IMR-90 (cell line): Measurements from ENCODE around the gene TNFRSF13B. TPM values are rescaled to one million over a fixed set of nuclear protein-coding genes. Genes with fewer than 3 reads are reported as not detected.

Experiments
- ATAC-seq: fragments of 200-7000 bp; cut with Tn5 transposase; 2 replicates; pipeline ENCODE4 v1.9.1; 2020; ENCODE audit warnings: low read depth, mild to moderate bottlenecking, moderate library complexity
- BruUV-seq: library from RNA; stranded (reverse); fragments of 400-500 nt; replicated peaks from 2 replicates; lab custom pipeline; 2021; lab: Mats Ljungman, UMichigan
- CTCF ChIA-PET: fragments of 300-600 bp; formaldehyde crosslinking; extraction: SDS; loops from one replicate; lab custom pipeline; 2021; ENCODE audit warnings: antibody characterized with exemption; lab: Yijun Ruan, JAX
- POLR2A ChIA-PET: fragments of 300-600 bp; sonication (Branson Sonifier 250); formaldehyde crosslinking; loops from one replicate; lab custom pipeline; 2022; ENCODE audit warnings: antibody characterized with exemption; ENCODE audit not compliant: unreplicated experiment; lab: Charles Lee
- DNase-seq: peaks from one replicate; pipeline ENCODE4 v3.0.0; 2013
- H2AFZ ChIP-seq: replicated peaks from 2 replicates; pipeline ENCODE3; 2013; ENCODE audit warnings: low read length, mild to moderate bottlenecking; ENCODE audit not compliant: poor library complexity
- H2AK5ac ChIP-seq: 2 replicates; pipeline ENCODE4 v1.6.1; 2013; ENCODE audit warnings: low read depth, low read length, inconsistent platforms
- H2AK9ac ChIP-seq: replicated peaks from 2 replicates; pipeline ENCODE3; 2013; ENCODE audit warnings: mild to moderate bottlenecking, low read depth, low read length, moderate library complexity; ENCODE audit not compliant: poor library complexity
- H2BK120ac ChIP-seq: 2 replicates; pipeline ENCODE4 v1.6.1; 2013; ENCODE audit warnings: low read depth, low read length, inconsistent platforms
- H2BK15ac ChIP-seq: 3 replicates; pipeline ENCODE4 v1.6.1; 2013; ENCODE audit warnings: low read depth, low read length, inconsistent platforms
- H2BK20ac ChIP-seq: 2 replicates; pipeline ENCODE4 v1.6.1; 2013; ENCODE audit warnings: low read depth, mild to moderate bottlenecking, inconsistent platforms, low read length, moderate library complexity
- H2BK5ac ChIP-seq: 2 replicates; pipeline ENCODE4 v1.6.1; 2013; ENCODE audit warnings: mild to moderate bottlenecking, low read depth, low read length, inconsistent platforms; ENCODE audit not compliant: poor library complexity, severe bottlenecking
- H3K14ac ChIP-seq: replicated peaks from 2 replicates; pipeline ENCODE4 v1.6.1; 2013; ENCODE audit warnings: low read depth, low read length, inconsistent platforms
- H3K18ac ChIP-seq: 2 replicates; pipeline ENCODE4 v1.6.1; 2013; ENCODE audit warnings: low read depth, low read length, control low read depth
- H3K23ac ChIP-seq: 2 replicates; pipeline ENCODE4 v1.6.1; 2013; ENCODE audit warnings: low read depth, low read length, inconsistent platforms
- H3K27ac ChIP-seq: 2 replicates; pipeline ENCODE4 v1.5.1; 2013; ENCODE audit warnings: mild to moderate bottlenecking, control low read depth, low read length; ENCODE audit not compliant: insufficient read depth
- H3K27me3 ChIP-seq: 2 replicates; pipeline ENCODE4 v1.6.1; 2013; ENCODE audit warnings: low read length; ENCODE audit not compliant: control insufficient read depth, insufficient read depth
- H3K36me3 ChIP-seq: 2 replicates; pipeline ENCODE4 v1.6.1; 2013; ENCODE audit warnings: low read length, mixed read lengths; ENCODE audit not compliant: control insufficient read depth, insufficient read depth
- H3K4ac ChIP-seq: 2 replicates; pipeline ENCODE4 v1.6.1; 2013; ENCODE audit warnings: low read depth, low read length, inconsistent platforms
- H3K4me1 ChIP-seq: 2 replicates; pipeline ENCODE4 v1.6.1; 2013; ENCODE audit warnings: low read length, mixed read lengths; ENCODE audit not compliant: control insufficient read depth, insufficient read depth
- H3K4me2 ChIP-seq: 2 replicates; pipeline ENCODE4 v1.6.1; 2013; ENCODE audit warnings: low read depth, mild to moderate bottlenecking, control low read depth, low read length, moderate library complexity
- H3K4me3 ChIP-seq: 2 replicates; pipeline ENCODE4 v1.5.1; 2013; ENCODE audit warnings: low read depth, mild to moderate bottlenecking, control low read depth, low read length, moderate library complexity; ENCODE audit not compliant: insufficient read depth
- H3K56ac ChIP-seq: 2 replicates; pipeline ENCODE4 v1.6.1; 2013; ENCODE audit warnings: low read length, inconsistent platforms; ENCODE audit not compliant: insufficient read depth; ENCODE audit errors: extremely low read depth
- H3K79me1 ChIP-seq, 2 experiments: 2 replicates each; pipeline ENCODE4 v1.6.1; 2013; ENCODE audit warnings: low read length in 2 of 2, inconsistent platforms in 1 of 2, low read depth in 1 of 2
- H3K9ac ChIP-seq: 2 replicates; pipeline ENCODE4 v1.6.1; 2013; ENCODE audit warnings: low read depth, low read length, control low read depth
- H3K9me1 ChIP-seq: 2 replicates; pipeline ENCODE4 v1.6.1; 2013; ENCODE audit warnings: low read length, inconsistent platforms; ENCODE audit not compliant: insufficient read depth
- H3K9me3 ChIP-seq: 2 replicates; pipeline ENCODE4 v1.6.1; 2013; ENCODE audit warnings: low read length; ENCODE audit not compliant: control insufficient read depth, insufficient read depth
- H4K20me1 ChIP-seq: 2 replicates; pipeline ENCODE4 v1.6.1; 2013; ENCODE audit warnings: low read length, inconsistent platforms; ENCODE audit not compliant: insufficient read depth
- H4K5ac ChIP-seq: 2 replicates; pipeline ENCODE4 v1.6.1; 2013; ENCODE audit warnings: mild to moderate bottlenecking, low read depth, low read length, control low read depth
- H4K8ac ChIP-seq, 2 experiments: 2 replicates each; pipeline ENCODE4 v1.6.1; 2013; ENCODE audit warnings: low read depth in 2 of 2, low read length in 2 of 2, control low read depth in 1 of 2, inconsistent platforms in 1 of 2
- H4K91ac ChIP-seq: 2 replicates; pipeline ENCODE4 v1.6.1; 2013; ENCODE audit warnings: low read depth, low read length, inconsistent platforms; ENCODE audit not compliant: insufficient read depth
- BHLHE40 ChIP-seq: fragments of 150-350 bp; IDR thresholded peaks from 2 replicates; pipeline ENCODE4 v1.6.1; 2016; ENCODE audit warnings: mild to moderate bottlenecking, low read depth, low read length
- CEBPB ChIP-seq: IDR thresholded peaks from 2 replicates; pipeline ENCODE4 v1.6.1; 2012; ENCODE audit warnings: low read depth, low read length, improper control_type of control experiment
- CHD1 ChIP-seq: IDR thresholded peaks from 2 replicates; pipeline ENCODE4 v1.6.1; 2012; ENCODE audit warnings: low read depth, low read length, improper control_type of control experiment
- FOS ChIP-seq: fragments of 150-350 bp; IDR thresholded peaks from 2 replicates; pipeline ENCODE4 v1.6.1; 2016; ENCODE audit warnings: low read depth, low read length
- MAFK ChIP-seq: IDR thresholded peaks from 2 replicates; pipeline ENCODE4 v1.6.1; 2012; ENCODE audit warnings: low read depth, low read length, improper control_type of control experiment
- MAZ ChIP-seq: IDR thresholded peaks from 2 replicates; pipeline ENCODE4 v1.6.1; 2012; ENCODE audit warnings: low read depth, mild to moderate bottlenecking, low read length, improper control_type of control experiment, moderate library complexity, borderline replicate concordance
- MXI1 ChIP-seq: IDR thresholded peaks from 2 replicates; pipeline ENCODE4 v1.6.1; 2012; ENCODE audit warnings: low read depth, mild to moderate bottlenecking, low read length, moderate library complexity, borderline replicate concordance
- NFE2L2 ChIP-seq: fragments of 150-350 bp; IDR thresholded peaks from 2 replicates; pipeline ENCODE4 v1.6.1; 2016; ENCODE audit warnings: low read depth, mild to moderate bottlenecking, low read length
- POLR2A ChIP-seq: IDR thresholded peaks from 2 replicates; pipeline ENCODE4 v1.6.1; 2012; ENCODE audit warnings: mild to moderate bottlenecking, low read depth, low read length
- RAD21 ChIP-seq: IDR thresholded peaks from 2 replicates; pipeline ENCODE4 v1.6.1; 2012; ENCODE audit warnings: low read length, improper control_type of control experiment
- RCOR1 ChIP-seq: IDR thresholded peaks from 2 replicates; pipeline ENCODE4 v1.6.1; 2012; ENCODE audit warnings: mild to moderate bottlenecking, low read length, improper control_type of control experiment; ENCODE audit not compliant: insufficient replicate concordance
- RFX5 ChIP-seq: IDR thresholded peaks from 2 replicates; pipeline ENCODE4 v1.8.0; 2012; ENCODE audit warnings: low read depth, mild to moderate bottlenecking, low read length, moderate library complexity
- SMC3 ChIP-seq: fragments of 150-350 bp; IDR thresholded peaks from 2 replicates; pipeline ENCODE4 v1.6.1; 2016; ENCODE audit warnings: low read depth, mild to moderate bottlenecking, antibody characterized with exemption, low read length, moderate library complexity
- WGBS, 2 experiments: methylation state at CpG; one replicate each; pipeline versions ENCODE4 v1.1.5 to v1.1.7; 2013; ENCODE audit warnings: missing lambda C conversion rate in 2 of 2; ENCODE audit not compliant: insufficient read length in 1 of 2; ENCODE audit errors: extremely low coverage in 2 of 2; 5-methylcytosine and 5-hydroxymethylcytosine counted together
- dilution Hi-C: fragments of 300-500 bp; cut with HindIII; formaldehyde crosslinking; loops from one replicate; pipeline ENCODE4 v1.14.3; 2018; ENCODE audit warnings: low sequenced_read_pairs; ENCODE audit not compliant: unreplicated experiment
- in situ Hi-C: fragments of 300-500 bp; cut with MboI; formaldehyde crosslinking; loops from 3 replicates; pipeline ENCODE4 v1.14.3; 2019; ENCODE audit warnings: low sequenced_read_pairs, inconsistent platforms, mixed read lengths
- intact Hi-C: fragments of 100-400 bp; cut with micrococcal nuclease; formaldehyde crosslinking; loops from 2 replicates; pipeline ENCODE4 v1.10.0; 2022
- polyA plus RNA-seq, 3 experiments: library from polyadenylated mRNA; depleted of rRNA; stranded (reverse); fragments of >200 nt; gene quantifications; 2 replicates each; pipeline ENCODE4 v1.2.3, GENCODE V29; 2012; ENCODE audit warnings: low replicate concordance in 1 of 3
- total RNA-seq: library from RNA; depleted of rRNA; stranded (reverse); fragments of >200 nt; gene quantifications from 2 replicates; pipeline ENCODE4 v1.2.3, GENCODE V29; 2012
- TF ChIP-seq, protein P1 (sequence below): fragments of 150-350 bp; IDR thresholded peaks from 2 replicates; pipeline ENCODE4 v1.6.1; 2017; ENCODE audit warnings: mild to moderate bottlenecking, antibody characterized with exemption, low read length, low read depth
- TF ChIP-seq, protein P2 (sequence below): conservative IDR thresholded peaks from 2 replicates; pipeline ENCODE4 v1.5.1; 2012; ENCODE audit warnings: mild to moderate bottlenecking, low read depth, low read length, improper control_type of control experiment
- TF ChIP-seq, protein P3 (sequence below): fragments of 150-350 bp; IDR thresholded peaks from 2 replicates; pipeline ENCODE4 v1.6.1; 2016; ENCODE audit warnings: low read depth, mild to moderate bottlenecking, low read length, moderate library complexity, borderline replicate concordance

TNFRSF13B gene
- total and polyA plus RNA-seq, 2 of the 4 experiments (the other 2 are of a cell fraction) = not detected

DNA sequence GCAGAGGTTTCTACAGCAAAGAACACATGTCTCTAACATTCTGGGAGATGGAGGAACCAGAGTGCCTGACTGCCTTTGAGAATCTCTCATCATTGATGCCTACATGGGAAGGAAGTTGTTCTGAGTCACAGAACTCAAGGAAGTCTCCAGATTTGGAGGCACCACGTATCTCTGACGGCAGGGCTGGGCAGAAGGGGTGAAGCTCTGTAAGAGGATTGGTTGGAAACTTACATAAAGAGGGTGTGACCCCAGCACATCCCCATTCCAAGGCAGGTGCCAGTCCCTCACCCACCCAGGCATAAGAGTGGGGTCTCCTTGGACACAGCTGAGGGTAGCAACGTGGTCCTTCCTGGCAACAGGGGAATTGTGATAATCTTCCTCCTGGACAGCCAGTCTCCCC lies 17.4 kb downstream of the TNFRSF13B start:
- no peak overlapping the region for H3K27ac ChIP-seq
- BruUV-seq = no TSS peak
- no peak overlapping the region for H3K56ac ChIP-seq
- ATAC-seq = no peak
- H3K9ac ChIP-seq = no peak overlapping the region
- no peak overlapping the region for H2BK5ac ChIP-seq
- no peak for DNase-seq
- H3K18ac ChIP-seq = no peak overlapping the region
- no peak overlapping the region for H3K14ac ChIP-seq
- H2BK15ac ChIP-seq = no peak overlapping the region
- no peaks in the 10 kb centered on the region for H4K20me1 ChIP-seq
- H3K4me3 ChIP-seq = no peak overlapping the region
- no peak overlapping the region for H4K8ac ChIP-seq
- no peak for TF ChIP-seq RAD21
- no peak for TF ChIP-seq RFX5
- TF ChIP-seq BHLHE40 = no peak
- no peak for TF ChIP-seq MAZ
- TF ChIP-seq, protein P1, sequence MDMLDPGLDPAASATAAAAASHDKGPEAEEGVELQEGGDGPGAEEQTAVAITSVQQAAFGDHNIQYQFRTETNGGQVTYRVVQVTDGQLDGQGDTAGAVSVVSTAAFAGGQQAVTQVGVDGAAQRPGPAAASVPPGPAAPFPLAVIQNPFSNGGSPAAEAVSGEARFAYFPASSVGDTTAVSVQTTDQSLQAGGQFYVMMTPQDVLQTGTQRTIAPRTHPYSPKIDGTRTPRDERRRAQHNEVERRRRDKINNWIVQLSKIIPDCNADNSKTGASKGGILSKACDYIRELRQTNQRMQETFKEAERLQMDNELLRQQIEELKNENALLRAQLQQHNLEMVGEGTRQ = no peak
- TF ChIP-seq POLR2A = no peak
- TF ChIP-seq, protein P2, sequence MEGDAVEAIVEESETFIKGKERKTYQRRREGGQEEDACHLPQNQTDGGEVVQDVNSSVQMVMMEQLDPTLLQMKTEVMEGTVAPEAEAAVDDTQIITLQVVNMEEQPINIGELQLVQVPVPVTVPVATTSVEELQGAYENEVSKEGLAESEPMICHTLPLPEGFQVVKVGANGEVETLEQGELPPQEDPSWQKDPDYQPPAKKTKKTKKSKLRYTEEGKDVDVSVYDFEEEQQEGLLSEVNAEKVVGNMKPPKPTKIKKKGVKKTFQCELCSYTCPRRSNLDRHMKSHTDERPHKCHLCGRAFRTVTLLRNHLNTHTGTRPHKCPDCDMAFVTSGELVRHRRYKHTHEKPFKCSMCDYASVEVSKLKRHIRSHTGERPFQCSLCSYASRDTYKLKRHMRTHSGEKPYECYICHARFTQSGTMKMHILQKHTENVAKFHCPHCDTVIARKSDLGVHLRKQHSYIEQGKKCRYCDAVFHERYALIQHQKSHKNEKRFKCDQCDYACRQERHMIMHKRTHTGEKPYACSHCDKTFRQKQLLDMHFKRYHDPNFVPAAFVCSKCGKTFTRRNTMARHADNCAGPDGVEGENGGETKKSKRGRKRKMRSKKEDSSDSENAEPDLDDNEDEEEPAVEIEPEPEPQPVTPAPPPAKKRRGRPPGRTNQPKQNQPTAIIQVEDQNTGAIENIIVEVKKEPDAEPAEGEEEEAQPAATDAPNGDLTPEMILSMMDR = no peak
- no peak for TF ChIP-seq FOS
- no peak for TF ChIP-seq NFE2L2
- no peak for TF ChIP-seq CEBPB
- TF ChIP-seq CHD1 = no peak
- no peak for TF ChIP-seq MAFK
- TF ChIP-seq, protein P3, sequence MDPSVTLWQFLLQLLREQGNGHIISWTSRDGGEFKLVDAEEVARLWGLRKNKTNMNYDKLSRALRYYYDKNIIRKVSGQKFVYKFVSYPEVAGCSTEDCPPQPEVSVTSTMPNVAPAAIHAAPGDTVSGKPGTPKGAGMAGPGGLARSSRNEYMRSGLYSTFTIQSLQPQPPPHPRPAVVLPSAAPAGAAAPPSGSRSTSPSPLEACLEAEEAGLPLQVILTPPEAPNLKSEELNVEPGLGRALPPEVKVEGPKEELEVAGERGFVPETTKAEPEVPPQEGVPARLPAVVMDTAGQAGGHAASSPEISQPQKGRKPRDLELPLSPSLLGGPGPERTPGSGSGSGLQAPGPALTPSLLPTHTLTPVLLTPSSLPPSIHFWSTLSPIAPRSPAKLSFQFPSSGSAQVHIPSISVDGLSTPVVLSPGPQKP = no peak
- TF ChIP-seq RCOR1 = no peak
- no peak for TF ChIP-seq MXI1
- no peak for TF ChIP-seq SMC3
- no peak overlapping the region for H2BK120ac ChIP-seq
- no peak overlapping the region for H3K4ac ChIP-seq
- H3K9me1 ChIP-seq = no peaks in the 10 kb centered on the region
- POLR2A ChIA-PET = no interaction called here
- peaks cover 32% of the 10 kb centered on the region for H3K27me3 ChIP-seq
- no peak overlapping the region for H4K5ac ChIP-seq
- H3K79me1 ChIP-seq = no peaks in the 10 kb centered on the region
- no peak overlapping the region for H2AK9ac ChIP-seq
- no peaks in the 10 kb centered on the region for H3K4me1 ChIP-seq
- H2AFZ ChIP-seq = no peak overlapping the region
- intact Hi-C loops (no loop called here), in situ Hi-C loops (no loop called here), dilution Hi-C loops (no loop called here)
- H2AK5ac ChIP-seq = no peak overlapping the region
- no peak overlapping the region for H2BK20ac ChIP-seq
- no peak overlapping the region for H4K91ac ChIP-seq
- H3K9me3 ChIP-seq = peaks cover 13% of the 10 kb centered on the region
- no peak overlapping the region for H3K23ac ChIP-seq
- CTCF ChIA-PET = interaction anchor here (0.6 kb wide), 1 partner anchor 1889 kb away, joined by 3 read pairs; no protein-coding TSS in a partner anchor
- no peaks in the 10 kb centered on the region for H3K36me3 ChIP-seq
- WGBS, 2 experiments = no CpG with 5 or more reads among the region's 3 CpGs
- H3K4me2 ChIP-seq = no peak overlapping the region
